Measurements from ENCODE around the gene PCSK5.
"Not testable (repeated sequence)": the region's sequence is repeated elsewhere in the genome, so short reads cannot be mapped to it uniquely, and the experiment has no call there.

The PCSK5 gene

GRCh38 chr9:76271755-76272154 lies 381.3 kb downstream of the PCSK5 start:
- DNase-seq: no peak

- DNase-seq: no peak
These were observed 398.6 kb downstream of the PCSK5 start for GRCh38 chr9:76289042-76289441.

GRCh38 chr9:76289703-76290102 lies 399.2 kb downstream of the PCSK5 start:
- no peak for DNase-seq

GRCh38 chr9:76290555-76290954 lies 400.1 kb downstream of the PCSK5 start:
- no peak for DNase-seq

GRCh38 chr9:76292246-76292645 lies 401.8 kb downstream of the PCSK5 start:
- no peak for DNase-seq

- no peak for DNase-seq
These were observed 402.2 kb downstream of the PCSK5 start for GRCh38 chr9:76292658-76293057.

- DNase-seq: no peak
These were observed 403.8 kb downstream of the PCSK5 start for GRCh38 chr9:76294301-76294700.

GRCh38 chr9:76296561-76297310 lies 406.3 kb downstream of the PCSK5 start:
- no peak for DNase-seq

GRCh38 chr9:76297721-76298239 lies 407.3 kb downstream of the PCSK5 start:
- DNase-seq: no peak

GRCh38 chr9:76298521-76299144 lies 408.2 kb downstream of the PCSK5 start:
- no peak for DNase-seq

GRCh38 chr9:76302543-76302942 lies 412.1 kb downstream of the PCSK5 start:
- no peak for DNase-seq

GRCh38 chr9:76302947-76303550 lies 412.6 kb downstream of the PCSK5 start:
- DNase-seq: peak; percentile 55

- not testable (repeated sequence) for DNase-seq
These were observed 416.6 kb downstream of the PCSK5 start for GRCh38 chr9:76307047-76307446.

- no peak for DNase-seq
These were observed 420.1 kb downstream of the PCSK5 start for GRCh38 chr9:76310577-76310976.

- no peak for DNase-seq
These were observed 420.5 kb downstream of the PCSK5 start for GRCh38 chr9:76310991-76311390.

GRCh38 chr9:76311537-76311936 lies 421.1 kb downstream of the PCSK5 start:
- DNase-seq: no peak

GRCh38 chr9:76313771-76314170 lies 423.3 kb downstream of the PCSK5 start:
- DNase-seq: no peak

GRCh38 chr9:76314321-76314720 lies 423.8 kb downstream of the PCSK5 start:
- no peak for DNase-seq

GRCh38 chr9:76316069-76316468 lies 425.6 kb downstream of the PCSK5 start:
- DNase-seq: no peak

- DNase-seq: not testable (repeated sequence)
These were observed 429.0 kb downstream of the PCSK5 start for GRCh38 chr9:76319466-76319865.

- no peak for DNase-seq
These were observed 430.8 kb downstream of the PCSK5 start for GRCh38 chr9:76321195-76321828.

- no peak for DNase-seq
These were observed 432.3 kb downstream of the PCSK5 start for GRCh38 chr9:76322810-76323209.

GRCh38 chr9:76323490-76323889 lies 433.0 kb downstream of the PCSK5 start:
- no peak for DNase-seq

All from NCI-H2029 treated with DMSO at 0.1 percent for 48 hours (cell line).